K562 treated with DMSO at 1 percent for 48 hours (cell line): ENCODE results near the gene UCK1. TPM values are rescaled to one million over a fixed set of nuclear protein-coding genes. Genes with fewer than 3 reads are reported as not detected.

Experiments
- total RNA-seq: library from RNA; unstranded; fragments of 300-600 nt; gene quantifications from 2 replicates; pipeline ENCODE4 v1.2.3, GENCODE V29; 2022; ENCODE audit warnings: low replicate concordance; ENCODE audit errors: extremely low read depth

Gene UCK1
- not detected in 2 replicates for total RNA-seq

GRCh38 chr9:131530920-131531832, at the start of gene UCK1:
Gene UCK1, minus strand, starts transcription at chr9:131531263. Its CDS starts 89 bp downstream, at chr9:131531174.

GRCh38 chr9:131545003-131545785, 14.1 kb upstream of the UCK1 start, which contains the start of gene PRRT1B:
Gene PRRT1B, plus strand, starts transcription at chr9:131545523. Its CDS starts 93 bp downstream, at chr9:131545616.

GRCh38 chr9:131502781-131503625, 28.1 kb downstream of the UCK1 start, which contains the start of gene POMT1:
Gene POMT1, plus strand, starts transcription at chr9:131502918. Its CDS starts 1,301 bp downstream, at chr9:131504219.

Other genes starting within 250 kb of the UCK1 start
- gene PLPP7, start 241.5 kb downstream of the UCK1 start, total RNA-seq, result not detected in 2 replicates
- gene PRRC2B, start 137.2 kb downstream of the UCK1 start, total RNA-seq, result not detected in 2 replicates
- gene POMT1, start 28.3 kb downstream of the UCK1 start, total RNA-seq, result 274 TPM in 1 of 2 replicates, not detected in the other
- not detected in 2 replicates for gene PRRT1B, start 14.3 kb upstream of the UCK1 start, total RNA-seq
- gene RAPGEF1, start 208.8 kb upstream of the UCK1 start, total RNA-seq, result 58.0 TPM in 1 of 2 replicates, not detected in the other